ENCODE data around the gene IPPK.

DNA sequence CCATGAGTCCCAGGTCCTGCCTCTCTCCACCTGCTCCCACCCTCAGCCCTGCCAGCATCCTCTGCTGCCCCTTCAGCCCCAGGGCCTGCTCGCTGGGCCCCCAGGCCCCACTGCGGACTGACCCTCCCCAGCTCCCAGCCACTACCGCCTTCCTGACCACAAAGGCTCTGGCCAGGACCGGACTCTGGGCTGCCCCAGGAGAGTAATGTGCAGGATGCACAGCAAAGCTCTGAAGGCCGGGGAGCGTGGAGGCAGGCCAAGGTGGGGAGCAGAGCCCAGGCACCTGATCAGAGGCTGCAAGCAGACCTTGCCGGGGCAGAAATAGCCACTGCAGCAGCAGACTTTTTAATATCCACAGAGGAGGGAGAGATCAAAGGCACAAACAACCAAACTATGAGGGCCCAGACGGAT, 27.9 kb downstream of the IPPK start:
- TF ChIP-seq, protein P1, sequence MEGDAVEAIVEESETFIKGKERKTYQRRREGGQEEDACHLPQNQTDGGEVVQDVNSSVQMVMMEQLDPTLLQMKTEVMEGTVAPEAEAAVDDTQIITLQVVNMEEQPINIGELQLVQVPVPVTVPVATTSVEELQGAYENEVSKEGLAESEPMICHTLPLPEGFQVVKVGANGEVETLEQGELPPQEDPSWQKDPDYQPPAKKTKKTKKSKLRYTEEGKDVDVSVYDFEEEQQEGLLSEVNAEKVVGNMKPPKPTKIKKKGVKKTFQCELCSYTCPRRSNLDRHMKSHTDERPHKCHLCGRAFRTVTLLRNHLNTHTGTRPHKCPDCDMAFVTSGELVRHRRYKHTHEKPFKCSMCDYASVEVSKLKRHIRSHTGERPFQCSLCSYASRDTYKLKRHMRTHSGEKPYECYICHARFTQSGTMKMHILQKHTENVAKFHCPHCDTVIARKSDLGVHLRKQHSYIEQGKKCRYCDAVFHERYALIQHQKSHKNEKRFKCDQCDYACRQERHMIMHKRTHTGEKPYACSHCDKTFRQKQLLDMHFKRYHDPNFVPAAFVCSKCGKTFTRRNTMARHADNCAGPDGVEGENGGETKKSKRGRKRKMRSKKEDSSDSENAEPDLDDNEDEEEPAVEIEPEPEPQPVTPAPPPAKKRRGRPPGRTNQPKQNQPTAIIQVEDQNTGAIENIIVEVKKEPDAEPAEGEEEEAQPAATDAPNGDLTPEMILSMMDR (IDR thresholded peaks at IDR 0.05): no peak
- TF ChIP-seq POLR2A (IDR thresholded peaks at IDR 0.05): no peak

Measured in Peyer's patch (tissue), 4 donors.